ENCODE data around the gene ARMC5.

DNA sequence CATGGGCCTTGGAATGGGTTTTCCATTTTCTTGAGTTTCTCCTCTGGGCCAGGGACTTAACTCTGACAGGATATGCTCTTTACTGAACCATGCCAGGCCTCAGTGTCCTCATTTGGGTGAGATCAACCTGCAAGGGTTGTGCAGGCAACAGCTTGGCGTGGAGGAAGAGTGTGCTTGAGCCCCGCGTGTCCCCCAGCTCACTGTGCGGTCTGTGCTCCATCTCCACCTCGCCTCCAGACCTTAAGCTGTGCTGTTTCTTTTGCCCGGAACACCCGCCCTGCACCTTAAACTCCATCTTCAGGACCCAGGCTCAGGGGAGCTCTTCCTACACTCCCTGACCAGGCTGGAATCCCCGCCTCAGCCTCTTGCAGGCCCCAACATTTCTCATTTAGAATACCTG lies 39.2 kb downstream of the ARMC5 start:
- no peak for TF ChIP-seq POLR2A (IDR thresholded peaks at IDR 0.05)
- TF ChIP-seq, protein P1, sequence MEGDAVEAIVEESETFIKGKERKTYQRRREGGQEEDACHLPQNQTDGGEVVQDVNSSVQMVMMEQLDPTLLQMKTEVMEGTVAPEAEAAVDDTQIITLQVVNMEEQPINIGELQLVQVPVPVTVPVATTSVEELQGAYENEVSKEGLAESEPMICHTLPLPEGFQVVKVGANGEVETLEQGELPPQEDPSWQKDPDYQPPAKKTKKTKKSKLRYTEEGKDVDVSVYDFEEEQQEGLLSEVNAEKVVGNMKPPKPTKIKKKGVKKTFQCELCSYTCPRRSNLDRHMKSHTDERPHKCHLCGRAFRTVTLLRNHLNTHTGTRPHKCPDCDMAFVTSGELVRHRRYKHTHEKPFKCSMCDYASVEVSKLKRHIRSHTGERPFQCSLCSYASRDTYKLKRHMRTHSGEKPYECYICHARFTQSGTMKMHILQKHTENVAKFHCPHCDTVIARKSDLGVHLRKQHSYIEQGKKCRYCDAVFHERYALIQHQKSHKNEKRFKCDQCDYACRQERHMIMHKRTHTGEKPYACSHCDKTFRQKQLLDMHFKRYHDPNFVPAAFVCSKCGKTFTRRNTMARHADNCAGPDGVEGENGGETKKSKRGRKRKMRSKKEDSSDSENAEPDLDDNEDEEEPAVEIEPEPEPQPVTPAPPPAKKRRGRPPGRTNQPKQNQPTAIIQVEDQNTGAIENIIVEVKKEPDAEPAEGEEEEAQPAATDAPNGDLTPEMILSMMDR (IDR thresholded peaks at IDR 0.05): no peak
